Measurements from ENCODE around the gene DBN1.

GRCh38 chr5:177492841-177493240 is 19.4 kb upstream of the DBN1 start:
- TF ChIP-seq CTCF (IDR thresholded peaks at IDR 0.05) (no peak), EP300 (IDR thresholded peaks at IDR 0.05; ENCODE audit: borderline replicate concordance in 1 of 2, low read depth in 1 of 2, low read length in 1 of 2) (no peak), TEAD4 (IDR thresholded peaks at IDR 0.05; ENCODE audit: borderline replicate concordance, insufficient read depth) (no peak), POLR2AphosphoS5 (IDR thresholded peaks at IDR 0.05; ENCODE audit: low read depth, low read length) (no peak), USF2 (IDR thresholded peaks at IDR 0.05; ENCODE audit: borderline replicate concordance, low read depth, low read length) (no peak), GABPA (IDR thresholded peaks at IDR 0.05; ENCODE audit: low read depth) (no peak), JUND (IDR thresholded peaks at IDR 0.05) (no peak)

Measured in SK-N-SH (cell line).